Peyer's patch (tissue), 4 donors: ENCODE results near the gene PHPT1.

Experiments
- CTCF ChIP-seq, 6 experiments: fragments of 450-650 bp in 4 of 6; fragments of 200-600 bp in 2 of 6; sonication (generic) in 1 of 6; IDR thresholded peaks; one replicate each; pipeline ENCODE4 v1.5.1; 2017 to 2019; ENCODE audit warnings: antibody characterized with exemption in 6 of 6, mild to moderate bottlenecking in 3 of 6, moderate library complexity in 1 of 6
- POLR2A ChIP-seq, 2 donors: fragments of 450-650 bp; IDR thresholded peaks; one replicate each; pipeline ENCODE4 v1.5.1; 2017; ENCODE audit warnings: antibody characterized with exemption in 2 of 2, mild to moderate bottlenecking in 2 of 2, moderate library complexity in 2 of 2

- no peak for TF ChIP-seq CTCF (IDR thresholded peaks at IDR 0.05)
- no peak for TF ChIP-seq POLR2A (IDR thresholded peaks at IDR 0.05)
These were observed 14.5 kb downstream of the PHPT1 start for GRCh38 chr9:136863623-136864273.
